WTC11 (cell line): Measurements from ENCODE around the gene HJV. TPM values are rescaled to one million over a fixed set of nuclear protein-coding genes. Genes with fewer than 3 reads are reported as not detected.

Experiments used
- AR ChIP-seq: fragments of 250-450 bp; sonication (Bioruptor Pico); IDR thresholded peaks from 2 replicates; pipeline ENCODE4 v1.9.0; 2021; ENCODE audit warnings: mild to moderate bottlenecking
- ARID4B ChIP-seq: sonication (generic); formaldehyde crosslinking; IDR thresholded peaks from 2 replicates; pipeline ENCODE4 v1.8.0; 2023; ENCODE audit warnings: missing genetic modification reagents, mild to moderate bottlenecking, borderline replicate concordance
- ATF2 ChIP-seq: sonication (generic); formaldehyde crosslinking; IDR thresholded peaks from 2 replicates; pipeline ENCODE4 v1.8.1; 2022; ENCODE audit warnings: low read depth, missing genetic modification reagents, borderline replicate concordance
- CBFB ChIP-seq: sonication (generic); formaldehyde crosslinking; IDR thresholded peaks from 2 replicates; pipeline ENCODE4 v1.8.1; 2022; ENCODE audit warnings: mild to moderate bottlenecking, low read depth, missing genetic modification reagents
- FOXP4 ChIP-seq: sonication (generic); formaldehyde crosslinking; IDR thresholded peaks from 2 replicates; pipeline ENCODE4 v1.8.0; 2022; ENCODE audit warnings: mild to moderate bottlenecking, missing genetic modification reagents
- GTF2I ChIP-seq: fragments of 250-450 bp; sonication (Bioruptor Pico); conservative IDR thresholded peaks from 2 replicates; pipeline ENCODE4 v1.4.0; 2021; ENCODE audit warnings: mild to moderate bottlenecking
- JUN ChIP-seq: sonication (generic); formaldehyde crosslinking; IDR thresholded peaks from 2 replicates; pipeline ENCODE4 v1.8.0; 2023; ENCODE audit warnings: mild to moderate bottlenecking, missing genetic modification reagents
- MLX ChIP-seq: sonication (generic); formaldehyde crosslinking; IDR thresholded peaks from 2 replicates; pipeline ENCODE4 v1.8.1; 2023; ENCODE audit warnings: mild to moderate bottlenecking, missing genetic modification reagents, moderate library complexity
- NFATC4 ChIP-seq: fragments of 250-450 bp; sonication (Bioruptor Pico); IDR thresholded peaks from 2 replicates; pipeline ENCODE4 v1.9.0; 2021; ENCODE audit warnings: mild to moderate bottlenecking
- NFE2L1 ChIP-seq: sonication (generic); formaldehyde crosslinking; IDR thresholded peaks from 2 replicates; pipeline ENCODE4 v1.8.1; 2023; ENCODE audit warnings: missing genetic modification reagents
- PREB ChIP-seq: sonication (generic); formaldehyde crosslinking; IDR thresholded peaks from 2 replicates; pipeline ENCODE4 v1.8.1; 2022; ENCODE audit warnings: mild to moderate bottlenecking, missing genetic modification reagents, moderate library complexity, borderline replicate concordance
- RELA ChIP-seq: sonication (generic); formaldehyde crosslinking; IDR thresholded peaks from 2 replicates; pipeline ENCODE4 v1.8.1; 2022; ENCODE audit warnings: missing genetic modification reagents, mild to moderate bottlenecking, borderline replicate concordance
- RORB ChIP-seq: fragments of 250-450 bp; sonication (Bioruptor Pico); IDR thresholded peaks from 2 replicates; pipeline ENCODE4 v1.9.0; 2021; ENCODE audit warnings: mild to moderate bottlenecking
- TEAD1 ChIP-seq: sonication (generic); formaldehyde crosslinking; IDR thresholded peaks from 2 replicates; pipeline ENCODE4 v1.8.0; 2022; ENCODE audit warnings: mild to moderate bottlenecking, missing genetic modification reagents
- ZNF232 ChIP-seq: sonication (generic); formaldehyde crosslinking; IDR thresholded peaks from 2 replicates; pipeline ENCODE4 v1.8.0; 2022; ENCODE audit warnings: mild to moderate bottlenecking, missing genetic modification reagents
- ZNF425 ChIP-seq: fragments of 250-450 bp; sonication (Bioruptor Pico); conservative IDR thresholded peaks from 2 replicates; pipeline ENCODE4 v1.9.0; 2021; ENCODE audit warnings: mild to moderate bottlenecking
- ZNF532 ChIP-seq: fragments of 250-450 bp; sonication (Bioruptor Pico); IDR thresholded peaks from 2 replicates; pipeline ENCODE4 v1.9.0; 2021; ENCODE audit warnings: mild to moderate bottlenecking, borderline replicate concordance
- total RNA-seq: library from RNA; stranded (reverse); gene quantifications from 3 replicates; pipeline ENCODE4 v1.2.3, GENCODE V29; 2021

HJV gene
- total RNA-seq, 1 experiment from 2014 or later, result 0.31 TPM

- TF ChIP-seq ZNF425 (CRISPR knock-in tag) (peak; percentile 99), FOXP4 (peak; percentile 83), MLX (peak; percentile 62; the same call in 1 of the 2 replicates), NFE2L1 (peak; percentile 58; the same call in 1 of the 2 replicates), GTF2I (CRISPR knock-in tag) (peak; percentile 39; the same call in 1 of the 2 replicates), ZNF532 (peak; percentile 100), NFATC4 (CRISPR knock-in tag) (peak; percentile 99), RELA (peak; percentile 60; the same call in 1 of the 2 replicates), RORB (CRISPR knock-in tag) (peak; percentile 85), AR (CRISPR knock-in tag) (peak; percentile 99), TEAD1 (CRISPR knock-in tag) (peak; percentile 98), JUN (CRISPR knock-in tag) (peak; percentile 82), PREB (CRISPR knock-in tag) (peak; percentile 92), ZNF232 (CRISPR knock-in tag) (peak; percentile 88; the same call in 1 of the 2 replicates), CBFB (0 out of 2 replicates have a peak, but pooled peaks have one; percentile 88), ARID4B (peak; percentile 97), ATF2 (CRISPR knock-in tag) (peak; percentile 59; the same call in 1 of the 2 replicates)
These were observed 30.5 kb upstream of the HJV start (continued) for GRCh38 chr1:146051852-146052676.
